OCI-M2 (cell line): Measurements from ENCODE around the gene SAPCD2.

Experiments used
- DNase-seq: peaks from one replicate; lab custom pipeline; 2025; ENCODE audit not compliant: unreplicated experiment; lab: John Stamatoyannopoulos, UW

SAPCD2 gene

GRCh38 chr9:137020771-137021567 is 49.4 kb downstream of the SAPCD2 start:
- no peak for DNase-seq

- no peak for DNase-seq
Observed at GRCh38 chr9:137019891-137020683, 50.3 kb downstream of the SAPCD2 start.

- DNase-seq = no peak
Observed at GRCh38 chr9:137018761-137019559, 51.4 kb downstream of the SAPCD2 start.

- DNase-seq = no peak
Observed at GRCh38 chr9:137017791-137018497, 52.4 kb downstream of the SAPCD2 start.

GRCh38 chr9:137017071-137017470 is 53.3 kb downstream of the SAPCD2 start:
- no peak for DNase-seq

- no peak for DNase-seq
Observed at GRCh38 chr9:137016436-137016835, 53.9 kb downstream of the SAPCD2 start.

- DNase-seq = no peak
Observed at GRCh38 chr9:137015976-137016375, 54.4 kb downstream of the SAPCD2 start.

- no peak for DNase-seq
Observed at GRCh38 chr9:137015540-137015930, 54.8 kb downstream of the SAPCD2 start.

- DNase-seq = no peak
Observed at GRCh38 chr9:137014776-137015539, 55.4 kb downstream of the SAPCD2 start.

- no peak for DNase-seq
Observed at GRCh38 chr9:137014166-137014565, 56.2 kb downstream of the SAPCD2 start.

- DNase-seq = no peak
Observed at GRCh38 chr9:137013571-137013940, 56.8 kb downstream of the SAPCD2 start.

GRCh38 chr9:137012694-137013570 is 57.4 kb downstream of the SAPCD2 start:
- DNase-seq = no peak
